GM21619 (cell line): ENCODE data around the gene SIGLEC12.
A peak's percentile ranks its signal among the peaks of the same experiment; 100 is the strongest.

ENCODE experiments used
- ATAC-seq: cut with Tn5 transposase; IDR thresholded peaks from one replicate; pipeline ENCODE4 v1.9.1; 2021; ENCODE audit not compliant: unreplicated experiment

Gene SIGLEC12

DNA sequence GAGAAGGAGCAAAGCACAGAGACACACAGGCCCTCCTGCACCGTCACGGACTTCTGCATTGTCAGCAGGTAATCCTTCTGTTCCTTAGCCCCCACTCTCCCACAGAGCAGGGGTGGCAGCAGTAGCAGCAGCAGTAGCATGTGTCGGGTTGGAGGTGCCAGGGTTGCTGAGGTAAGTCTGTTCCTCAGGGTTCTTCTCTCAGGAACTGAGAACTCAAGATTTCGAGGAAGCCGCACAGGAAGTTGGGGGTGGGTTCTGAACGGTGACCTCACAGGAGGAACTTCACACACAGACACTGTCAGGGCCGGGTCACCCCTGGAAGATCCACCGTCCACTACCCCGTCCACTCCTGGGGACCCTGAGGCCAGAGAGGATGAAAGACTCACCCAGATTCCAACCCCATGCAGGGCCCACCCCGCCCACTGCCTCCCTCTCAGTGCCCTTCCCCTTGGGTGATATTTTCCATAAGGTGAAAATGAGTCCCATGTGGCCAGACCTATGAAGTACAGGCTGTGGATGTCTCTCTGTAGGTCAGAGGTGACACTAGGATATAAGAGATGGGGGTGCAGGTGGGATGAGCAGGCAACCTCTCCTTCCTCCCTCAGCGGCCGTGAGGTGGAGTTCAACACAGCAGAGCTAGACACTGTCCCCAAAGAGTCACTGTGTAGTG is at the start of gene SIGLEC12:
TSS of gene SIGLEC12 (minus strand) at position 207 of the 670 bp plus-strand sequence. CDS start at position 140, 67 bp downstream.
- ATAC-seq = no peak

DNA sequence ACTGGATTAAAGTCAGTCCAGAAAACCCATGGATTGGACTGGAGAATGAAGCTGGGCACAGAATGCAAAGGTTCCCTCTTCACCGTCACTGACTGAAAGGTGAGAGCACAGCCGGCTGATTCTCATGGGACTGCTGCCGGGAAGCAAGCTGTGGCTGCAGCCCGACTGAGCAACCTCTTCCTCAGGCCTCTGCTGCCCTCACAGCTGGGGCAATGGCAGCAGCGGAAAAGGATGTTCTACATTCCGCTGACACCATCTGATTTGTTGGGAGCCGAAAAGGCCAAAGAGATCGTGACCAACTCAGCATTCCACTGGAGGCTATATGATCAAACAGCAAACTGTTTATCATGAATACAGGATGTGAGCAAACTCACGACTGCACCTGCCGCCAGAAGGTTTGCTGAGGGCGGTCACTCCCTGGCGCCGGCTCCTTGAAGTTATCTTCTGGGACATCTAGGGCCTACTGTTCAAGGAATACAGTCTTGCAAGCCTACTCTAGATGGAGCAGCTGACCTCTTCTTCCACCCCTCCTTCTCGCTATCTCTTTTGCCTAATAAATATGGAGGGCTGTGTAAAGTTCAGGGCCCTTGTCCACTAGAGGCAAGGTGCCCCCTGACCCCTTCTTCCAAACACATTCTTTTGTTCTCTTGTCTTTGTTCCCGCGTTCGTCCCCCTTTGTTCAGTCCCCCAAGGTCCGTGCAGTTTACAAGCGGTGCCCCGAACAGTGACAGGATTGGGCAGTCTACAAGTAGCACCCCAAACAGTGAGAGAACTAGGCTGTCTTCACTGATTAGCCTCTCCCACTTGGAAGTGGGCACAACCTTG is 49.5 kb upstream of the SIGLEC12 start:
- ATAC-seq = no peak

GRCh38 chr19:51549533-51550324 is 48.1 kb upstream of the SIGLEC12 start:
- ATAC-seq = no peak

GRCh38 chr19:51548891-51549305 is 47.3 kb upstream of the SIGLEC12 start:
- ATAC-seq = no peak

- ATAC-seq = no peak
Observed at GRCh38 chr19:51548213-51548651, 46.6 kb upstream of the SIGLEC12 start.

DNA sequence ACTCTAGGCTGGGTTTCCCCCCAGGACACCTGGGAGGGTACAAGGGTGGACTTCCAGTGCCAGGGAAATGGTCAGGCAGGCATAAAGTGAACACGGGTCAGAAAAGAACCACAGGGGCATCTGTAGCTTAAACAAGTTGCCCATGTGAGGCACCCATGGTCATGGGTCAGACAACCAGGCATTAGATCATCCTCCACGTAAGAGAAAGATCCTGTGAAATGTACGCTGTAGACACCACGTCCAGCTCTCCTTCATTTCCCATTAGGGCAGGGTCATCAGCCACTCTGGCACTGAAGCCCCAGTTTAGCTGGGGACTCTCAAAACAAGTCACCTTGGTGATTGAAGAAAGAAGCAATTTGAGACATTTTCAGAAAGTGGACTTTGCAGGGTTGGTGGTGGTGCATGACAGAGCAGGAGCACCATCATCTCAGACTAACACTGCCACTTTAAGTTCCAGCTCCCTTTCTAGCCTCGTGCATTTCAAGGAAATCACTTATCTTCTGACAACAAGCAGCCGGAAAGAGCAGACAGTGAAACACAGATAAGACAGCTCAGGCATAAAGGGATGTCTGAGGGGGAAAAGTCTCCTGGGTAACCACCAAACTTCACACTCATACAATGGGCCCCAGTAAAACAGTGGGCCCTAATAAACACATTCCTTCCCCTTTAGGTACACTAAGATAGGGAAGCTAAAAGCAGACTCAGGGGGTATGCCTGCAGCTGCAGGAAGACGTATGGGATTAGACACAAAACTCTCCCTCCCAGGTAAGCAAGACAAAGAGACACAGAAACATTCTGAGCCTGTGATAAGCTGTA is 46.0 kb upstream of the SIGLEC12 start:
- ATAC-seq = no peak

DNA sequence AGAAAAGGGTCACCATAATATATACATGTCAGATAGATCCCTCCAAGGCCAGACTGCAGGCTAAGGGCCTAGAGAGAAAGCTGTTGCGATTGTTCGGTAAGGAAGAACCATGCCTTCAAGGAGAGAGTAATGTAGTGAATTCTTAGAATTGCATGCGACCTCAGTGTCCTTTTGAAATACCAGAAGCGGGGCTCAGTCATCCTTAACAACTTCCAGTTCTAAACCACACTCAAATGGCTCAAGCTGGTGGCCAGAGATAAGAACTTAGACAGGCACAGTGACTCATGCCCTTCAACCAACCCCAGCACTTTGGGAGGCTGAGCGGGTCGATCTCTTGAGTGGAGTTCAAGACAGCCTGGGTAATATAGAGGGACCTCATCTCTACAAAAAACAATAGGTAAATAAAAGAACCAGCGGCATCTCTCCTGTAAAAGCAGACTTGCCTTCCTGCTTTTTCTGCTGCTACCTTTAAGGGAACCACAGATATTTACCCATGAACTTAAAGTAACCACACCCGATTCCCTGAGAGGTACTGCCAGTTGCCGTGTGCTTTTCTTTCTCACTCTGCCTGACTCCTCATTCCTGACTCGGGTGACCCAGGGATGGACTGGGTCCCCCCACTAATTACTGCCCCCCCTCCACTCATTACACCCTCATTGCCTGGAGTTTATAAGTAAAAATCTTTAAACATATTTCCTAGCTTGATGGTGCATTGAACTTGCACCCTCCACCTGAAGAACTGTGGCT is 45.2 kb upstream of the SIGLEC12 start:
- no peak for ATAC-seq

- ATAC-seq = no peak
Observed at GRCh38 chr19:51546107-51546649, 44.6 kb upstream of the SIGLEC12 start.

DNA sequence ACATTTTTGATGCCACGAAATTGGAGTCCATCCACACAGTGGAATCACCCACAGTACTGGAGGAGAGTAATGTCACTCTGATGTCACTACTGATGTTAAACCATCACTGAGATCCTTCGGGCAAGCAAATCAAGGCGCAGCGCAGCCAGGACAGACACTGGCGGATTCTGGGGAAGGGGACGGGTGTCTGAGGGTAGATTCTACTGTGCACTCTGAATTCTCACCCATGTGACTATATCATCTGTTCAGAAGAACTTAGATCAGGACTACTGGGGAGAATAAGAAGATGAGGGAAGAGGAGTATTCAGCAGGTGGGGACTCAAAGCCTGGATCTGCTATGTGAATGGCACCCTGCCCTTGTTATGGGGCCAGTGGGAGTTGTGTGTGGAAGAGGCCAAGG is 42.4 kb upstream of the SIGLEC12 start:
- ATAC-seq = no peak

- ATAC-seq = no peak
Observed at GRCh38 chr19:51542699-51543098, 41.1 kb upstream of the SIGLEC12 start.

GRCh38 chr19:51541458-51542357 is 40.1 kb upstream of the SIGLEC12 start:
- no peak for ATAC-seq

DNA sequence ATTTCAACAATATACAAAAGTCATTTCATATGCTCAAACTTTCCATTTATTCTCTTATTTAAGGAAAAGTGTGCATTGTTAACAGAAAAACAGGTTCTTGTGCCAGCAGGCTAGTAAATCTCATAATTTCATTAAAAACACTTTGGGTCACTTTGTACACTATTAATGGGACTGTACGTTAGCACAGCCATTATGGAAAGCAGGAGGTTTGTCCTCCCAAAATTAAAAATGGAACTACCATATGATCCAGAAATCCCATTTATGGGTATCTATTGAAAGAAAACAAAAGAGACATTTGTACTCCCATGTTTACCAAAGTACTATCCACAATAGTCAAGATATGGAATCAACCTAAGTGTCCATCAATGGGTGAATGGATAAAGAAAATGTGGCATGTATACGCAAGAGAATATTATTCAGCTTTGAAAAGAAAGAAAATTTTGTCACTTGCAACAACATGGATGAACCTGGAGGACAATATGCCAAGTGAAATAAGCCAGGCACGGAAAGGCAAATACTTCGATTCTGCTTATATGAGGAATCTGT is 38.3 kb upstream of the SIGLEC12 start:
- no peak for ATAC-seq

DNA sequence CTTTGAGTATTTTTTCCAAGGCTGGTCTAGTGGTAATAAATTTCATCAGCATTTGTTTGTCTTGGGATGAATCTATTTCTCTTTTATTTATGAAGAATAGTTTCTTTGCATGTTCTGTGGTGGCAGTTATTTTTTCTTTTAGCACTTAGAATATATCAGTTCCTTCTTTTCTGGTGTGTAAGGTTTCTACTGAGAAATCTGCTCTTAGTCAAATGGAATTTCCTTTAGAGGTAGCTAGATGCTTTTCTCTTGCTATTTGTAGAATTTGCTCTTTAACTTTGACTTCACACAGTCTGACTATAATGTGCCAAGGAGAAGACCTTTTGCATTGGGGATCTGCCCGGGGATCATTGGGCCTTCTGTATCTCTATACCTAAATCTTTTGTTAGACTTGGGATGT is 33.9 kb upstream of the SIGLEC12 start:
- ATAC-seq = no peak

DNA sequence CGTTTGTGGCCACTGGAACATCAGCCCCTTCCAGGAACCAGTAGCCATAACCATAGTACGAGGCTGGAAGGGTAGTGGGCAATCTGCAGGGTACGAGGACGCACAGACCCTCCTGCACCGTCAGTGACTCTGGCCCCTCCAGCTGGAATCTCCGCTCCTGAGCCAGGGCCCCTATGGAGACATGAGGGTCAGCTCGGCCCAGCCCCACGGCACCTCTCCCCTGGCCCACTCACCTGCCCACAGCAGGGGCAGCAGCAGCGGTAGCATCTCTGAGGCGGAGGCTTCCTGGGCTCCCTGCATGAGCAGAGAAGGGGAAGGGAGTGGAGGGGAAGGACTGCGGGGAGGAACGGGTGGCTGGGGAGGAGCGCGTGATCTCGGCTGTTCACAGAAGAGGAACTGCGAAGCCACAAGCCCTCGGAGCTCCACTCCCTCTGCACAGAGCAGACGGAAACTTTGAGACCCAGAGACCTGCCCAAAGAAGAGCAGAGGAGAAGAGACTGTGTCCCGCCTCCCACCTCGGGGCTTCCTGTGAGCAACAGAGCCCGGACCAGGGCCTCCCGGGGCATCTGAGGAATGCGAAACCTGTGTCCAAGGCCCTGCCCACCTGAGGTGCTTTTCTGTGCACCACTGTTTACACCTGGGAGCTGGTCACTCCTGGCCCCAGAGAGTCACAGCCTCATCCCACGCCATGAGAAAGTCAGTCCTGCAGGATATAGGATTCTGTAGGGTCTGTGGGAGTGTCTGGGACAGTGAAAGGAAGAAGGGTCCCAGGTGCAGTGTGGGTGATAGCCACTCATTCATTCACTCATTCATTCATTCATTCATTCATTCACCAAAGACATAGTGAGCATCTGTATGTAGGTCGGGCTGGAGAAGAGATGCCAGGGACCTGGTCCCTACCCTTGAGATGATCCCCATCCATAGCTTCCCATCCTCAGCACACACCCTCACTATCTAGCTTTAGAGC is 30.0 kb upstream of the SIGLEC12 start, which contains the start of gene SIGLEC6:
TSS of gene SIGLEC6 (minus strand) at position 322 of the 967 bp plus-strand sequence. CDS start at position 300, 22 bp downstream.
- ATAC-seq = peak; percentile 67

- no peak for ATAC-seq
Observed at GRCh38 chr19:51530616-51531015, 29.0 kb upstream of the SIGLEC12 start.

GRCh38 chr19:51529301-51529700 is 27.7 kb upstream of the SIGLEC12 start:
- no peak for ATAC-seq

DNA sequence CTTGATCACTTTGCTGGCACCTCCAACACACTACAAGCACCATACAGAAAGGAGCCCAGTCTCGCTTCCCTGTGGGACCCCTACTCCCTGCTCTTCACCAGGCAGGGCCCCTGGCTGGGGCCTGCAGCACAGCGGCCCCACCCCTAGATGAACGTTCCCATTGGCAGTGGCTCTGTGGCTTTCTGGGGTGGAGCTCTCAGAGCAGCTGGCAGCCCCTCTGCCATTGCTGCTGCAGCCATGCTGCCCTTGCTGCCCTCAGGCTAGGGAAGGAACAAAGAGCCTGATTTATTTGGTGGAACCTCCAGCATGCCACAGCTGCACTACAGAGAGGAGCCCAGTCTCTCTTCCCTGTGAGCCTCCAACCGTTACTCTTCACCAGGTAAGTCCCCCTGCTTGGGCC is 24.1 kb upstream of the SIGLEC12 start:
- ATAC-seq = no peak
